Measurements from ENCODE around the gene NR3C2.
"Not testable (repeated sequence)": the region's sequence is repeated elsewhere in the genome, so short reads cannot be mapped to it uniquely, and the experiment has no call there.

Gene NR3C2

DNA sequence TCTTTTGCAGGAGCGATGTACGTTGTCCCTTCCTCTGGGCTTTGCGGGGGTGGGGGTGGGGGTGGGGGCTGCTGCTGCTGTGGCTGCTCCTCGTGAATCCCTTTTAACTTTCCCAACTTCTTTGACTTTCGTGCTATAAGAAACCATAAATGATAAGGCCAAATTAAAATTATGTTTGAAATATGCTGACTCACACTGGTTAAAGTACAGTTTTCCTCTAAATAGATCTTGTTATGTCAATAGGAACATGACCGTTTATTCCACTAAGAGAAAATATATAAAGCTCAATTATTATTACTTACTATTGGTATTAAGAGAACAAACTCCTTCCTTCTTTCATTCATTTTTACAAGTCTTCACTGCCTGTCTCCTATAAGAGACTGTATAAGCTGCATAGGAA, 287.4 kb downstream of the NR3C2 start:
- DNase-seq: no peak

DNA sequence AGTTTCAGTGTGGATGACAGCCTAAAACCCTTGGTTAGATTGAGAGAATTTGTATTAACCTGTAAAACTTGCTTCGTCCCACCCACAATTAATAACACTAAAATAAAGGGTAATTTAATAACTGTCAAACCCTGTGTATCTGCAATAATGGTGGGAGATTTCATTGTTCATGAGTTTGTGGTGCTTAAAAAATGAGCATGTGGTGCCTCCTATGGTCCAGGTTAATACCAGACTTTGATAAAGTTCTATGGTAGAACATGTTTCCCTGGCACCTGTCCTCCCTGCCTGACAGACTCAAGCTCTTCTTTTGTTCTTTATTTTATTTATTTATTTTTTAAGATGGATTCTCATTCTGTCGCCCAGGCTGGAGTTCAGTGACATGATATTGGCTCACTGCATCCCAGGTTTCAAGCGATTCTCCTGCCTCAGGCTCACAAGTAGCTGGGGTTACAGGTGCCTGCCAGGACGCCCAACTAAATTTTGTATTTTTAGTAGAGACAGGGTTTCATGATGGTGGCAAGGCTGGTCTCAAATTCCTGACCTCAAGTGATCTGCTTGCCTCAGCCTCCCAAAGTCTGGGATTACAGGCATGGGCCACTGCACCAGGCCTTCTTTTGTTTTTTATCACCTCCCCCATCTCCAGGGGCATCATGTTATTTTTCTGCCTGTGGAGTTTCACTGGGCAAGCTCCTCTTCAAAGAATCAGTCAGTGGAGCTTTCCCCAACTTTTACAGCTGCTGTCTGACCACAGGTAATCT, 289.2 kb downstream of the NR3C2 start:
- no peak for DNase-seq

DNA sequence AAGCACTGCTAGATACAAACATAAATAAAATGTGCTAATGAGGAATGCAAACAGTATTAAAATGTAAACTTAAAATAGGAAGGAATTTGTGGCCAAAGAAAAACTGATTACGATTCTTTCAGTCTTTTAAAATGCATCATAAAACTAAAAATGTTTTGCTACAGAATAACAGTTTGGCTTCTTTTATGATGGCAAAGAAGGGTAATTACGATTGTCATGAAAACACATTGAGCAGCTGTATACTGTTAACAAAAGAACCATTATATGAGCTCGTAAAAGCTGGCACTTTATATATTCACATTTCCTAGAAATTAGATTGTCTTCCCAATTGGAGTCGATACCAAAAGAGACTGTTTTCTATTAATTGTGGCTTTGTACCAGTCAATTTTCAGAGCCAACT, 290.4 kb downstream of the NR3C2 start:
- DNase-seq: no peak

DNA sequence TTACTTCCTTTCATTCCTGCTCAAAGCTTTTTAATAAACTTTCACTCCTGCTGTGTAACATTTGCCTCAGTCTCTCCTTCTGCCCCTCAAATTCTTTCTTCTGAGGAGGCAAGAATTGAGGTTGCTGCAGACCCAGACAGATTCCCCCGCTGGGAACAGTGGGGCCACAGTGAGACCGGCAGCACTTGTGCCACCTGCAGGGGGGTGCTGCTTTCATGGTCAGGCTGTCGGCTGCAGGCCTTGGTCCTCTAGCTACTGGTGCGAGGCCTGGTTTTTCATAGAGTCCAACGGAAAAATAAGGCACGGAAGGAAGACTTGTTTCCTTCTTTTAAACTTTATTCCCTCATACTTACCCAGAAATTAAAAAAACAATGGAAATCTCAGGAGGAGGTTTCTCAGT, 296.7 kb downstream of the NR3C2 start:
- no peak for DNase-seq

DNA sequence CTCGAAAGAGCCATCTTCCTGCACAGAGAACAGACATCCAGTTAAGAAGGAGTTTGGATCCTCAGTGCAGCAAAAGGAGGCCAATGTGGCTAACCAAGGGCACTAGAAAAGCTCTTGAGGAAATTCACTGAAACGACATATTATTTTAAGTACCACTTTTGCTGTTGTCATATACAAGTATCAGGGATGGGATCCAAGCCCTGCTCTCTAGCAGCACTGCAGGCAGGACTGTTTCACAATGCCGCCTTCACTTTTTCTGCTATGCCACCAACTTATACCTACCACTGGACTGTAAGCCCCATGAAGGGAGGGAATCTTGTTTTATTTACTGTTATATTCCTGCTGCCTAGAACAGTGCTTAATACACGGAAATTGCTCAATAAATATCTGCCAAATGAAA, 299.0 kb downstream of the NR3C2 start:
- DNase-seq: no peak

DNA sequence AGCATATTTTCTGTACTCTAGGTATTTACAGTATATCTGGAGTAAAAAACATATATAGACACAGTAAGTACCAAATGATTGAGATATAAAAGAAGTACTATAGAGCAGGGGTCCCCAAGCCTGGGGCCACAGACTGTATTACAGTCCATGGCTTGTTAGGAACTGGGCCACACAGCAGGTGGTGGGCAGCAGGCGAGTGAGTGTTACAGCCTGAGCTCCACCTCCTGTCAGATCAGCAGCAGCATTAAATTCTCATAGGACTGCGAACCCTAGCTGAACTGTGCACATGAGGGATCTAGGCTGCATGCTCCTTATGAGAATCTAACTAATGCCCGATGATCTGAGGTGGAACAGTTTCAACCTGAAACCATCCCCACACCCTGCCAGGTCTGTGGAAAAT, 300.7 kb downstream of the NR3C2 start:
- no peak for DNase-seq

DNA sequence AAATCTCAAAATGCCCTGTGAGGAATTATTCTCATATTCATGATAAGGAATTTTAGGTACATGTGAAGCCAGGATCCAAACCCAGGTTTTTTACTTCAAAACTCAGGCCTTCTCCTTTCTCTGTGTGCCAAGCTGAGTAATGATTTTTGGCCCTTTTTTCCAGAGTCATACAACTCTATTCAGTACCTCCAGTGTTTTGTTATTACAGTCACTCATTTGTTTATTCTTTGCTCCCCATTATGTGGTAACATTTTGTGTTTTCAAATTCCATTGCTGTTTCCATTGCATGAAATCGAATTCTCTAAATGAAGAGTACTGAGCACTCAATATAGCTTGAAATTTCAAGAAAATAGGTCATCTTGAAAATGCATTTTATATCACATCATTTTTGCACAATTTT, 315.4 kb downstream of the NR3C2 start:
- DNase-seq: no peak

DNA sequence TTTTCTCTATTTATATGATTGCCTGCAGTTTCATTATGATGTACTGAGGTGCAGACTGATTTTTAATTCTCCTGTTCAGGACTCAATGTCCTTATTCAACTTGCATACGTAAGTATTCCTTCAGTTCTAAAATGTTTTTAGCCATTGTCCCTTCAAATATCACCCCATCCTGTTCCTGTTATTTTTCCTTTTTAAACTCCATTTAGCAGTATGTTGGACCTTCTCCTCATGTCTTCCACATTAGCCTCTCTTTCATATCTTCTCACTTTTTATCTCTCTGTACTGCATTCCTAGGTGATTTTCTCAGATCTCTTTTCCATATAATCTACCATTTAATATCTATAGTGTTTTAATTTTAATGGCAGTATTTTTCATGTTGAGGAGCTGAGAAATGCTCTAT, 317.7 kb downstream of the NR3C2 start:
- DNase-seq: no peak

DNA sequence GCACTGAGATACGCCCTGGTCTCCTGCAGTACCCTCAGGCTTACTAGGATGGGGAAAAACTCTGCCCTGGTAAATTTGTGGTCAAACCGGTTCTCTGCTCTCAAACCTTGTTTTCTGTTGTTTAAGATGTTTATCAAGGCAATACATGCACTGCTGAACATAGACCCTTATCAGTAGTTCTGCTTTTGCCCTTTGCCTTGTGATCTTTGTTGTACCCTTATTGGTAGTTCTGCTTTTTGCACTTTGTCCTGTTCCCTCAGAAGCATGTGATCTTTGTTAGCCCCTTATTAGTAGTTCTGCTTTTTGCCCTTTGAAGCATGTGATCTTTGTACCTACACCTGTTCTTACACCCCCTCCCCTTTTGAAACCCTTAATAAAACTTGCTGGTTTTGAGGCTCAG, 319.1 kb downstream of the NR3C2 start:
- DNase-seq: not testable (repeated sequence)

DNA sequence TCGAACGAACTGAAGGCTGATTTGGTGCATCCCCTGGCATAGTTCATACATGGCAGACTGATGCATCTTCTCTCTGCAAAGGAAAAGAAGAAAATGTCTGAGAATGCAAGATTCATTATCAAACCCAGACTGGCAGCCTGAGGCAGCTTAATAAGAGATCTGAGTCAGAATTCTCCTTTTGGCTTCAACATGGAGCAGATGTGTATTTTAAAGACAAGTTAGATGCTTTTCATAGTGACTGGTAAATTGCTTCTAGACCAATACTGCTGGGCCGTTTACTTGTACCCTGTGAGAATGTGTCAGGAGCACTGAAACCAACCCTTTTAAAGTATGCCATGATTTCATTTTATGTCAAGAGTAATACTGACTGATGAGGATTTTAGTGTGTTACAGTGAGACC, 322.0 kb downstream of the NR3C2 start:
- DNase-seq: no peak

DNA sequence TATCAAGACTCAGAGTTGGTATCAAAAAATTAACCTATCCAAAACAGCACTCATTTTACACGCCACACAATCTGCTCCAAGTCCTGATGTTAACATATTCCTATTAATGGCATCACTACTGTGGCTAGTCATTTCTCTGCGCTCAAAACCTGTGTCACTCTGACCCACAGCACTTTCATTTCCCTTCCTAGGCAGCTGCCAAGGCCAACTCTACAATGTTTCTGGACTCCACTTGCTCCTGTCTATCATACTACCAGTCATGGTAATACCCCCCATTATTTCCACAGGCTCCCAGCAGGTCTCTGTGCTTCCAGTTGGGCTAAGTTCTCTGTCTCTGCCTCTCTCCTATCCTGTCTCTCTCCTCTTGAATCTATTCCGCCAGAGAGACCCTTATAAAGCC, 323.6 kb downstream of the NR3C2 start:
- DNase-seq: no peak

DNA sequence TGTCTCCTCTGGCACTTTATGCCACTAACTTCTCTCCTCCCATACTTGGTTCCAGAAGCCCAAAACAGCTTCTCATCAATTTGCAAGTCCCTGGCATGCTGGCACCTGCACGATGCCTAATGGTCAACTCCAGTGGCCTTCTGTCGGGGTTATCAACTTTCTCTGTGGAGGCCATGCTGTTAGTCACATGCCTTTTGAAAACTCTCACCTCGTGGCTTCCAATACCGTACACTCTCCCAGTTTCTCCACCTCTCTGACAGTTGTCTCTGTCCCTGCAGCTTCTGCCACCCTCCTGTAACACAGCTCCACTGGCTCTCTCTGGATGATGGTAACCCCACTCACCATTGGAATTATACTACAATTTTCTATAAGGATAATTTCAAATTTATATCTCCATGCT, 324.0 kb downstream of the NR3C2 start:
- DNase-seq: no peak

DNA sequence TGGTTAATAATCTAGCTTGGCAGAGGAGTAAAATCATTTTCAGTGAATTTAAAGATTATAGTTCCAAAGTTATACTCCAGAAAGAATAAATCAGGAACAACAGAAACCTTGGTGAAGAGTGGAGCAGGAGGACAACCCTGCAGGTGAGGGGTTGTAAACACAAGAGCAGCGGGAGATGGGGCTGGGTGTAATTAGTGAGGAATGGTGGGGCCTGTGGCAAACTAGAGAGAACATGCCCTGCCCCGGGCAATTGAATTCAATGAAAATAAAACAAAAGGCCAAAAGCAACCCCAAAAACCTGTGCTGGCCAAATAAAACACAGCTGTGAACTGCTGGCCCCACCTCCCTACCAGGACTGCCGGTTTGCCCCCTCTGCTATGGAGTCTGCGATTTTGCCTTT, 325.2 kb downstream of the NR3C2 start:
- no peak for DNase-seq

DNA sequence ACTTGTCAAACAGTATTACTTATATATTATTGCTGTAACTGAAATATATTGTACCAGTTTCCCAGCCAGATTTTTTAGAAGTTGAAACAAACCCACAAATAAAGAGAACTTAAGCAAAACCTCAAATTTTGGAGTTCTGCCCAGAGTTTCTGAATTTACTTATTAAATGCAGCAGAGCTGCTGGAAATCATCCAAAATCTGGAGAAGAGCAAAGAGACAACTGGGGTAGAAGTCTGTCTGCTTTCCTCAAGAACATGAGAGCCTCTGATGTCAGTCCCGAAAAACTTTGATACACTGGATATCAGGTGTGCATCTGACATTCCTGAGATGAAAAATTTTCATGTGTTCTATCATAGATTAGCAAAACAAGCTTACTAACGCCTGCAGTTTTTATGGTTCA, 325.9 kb downstream of the NR3C2 start:
- DNase-seq: no peak

DNA sequence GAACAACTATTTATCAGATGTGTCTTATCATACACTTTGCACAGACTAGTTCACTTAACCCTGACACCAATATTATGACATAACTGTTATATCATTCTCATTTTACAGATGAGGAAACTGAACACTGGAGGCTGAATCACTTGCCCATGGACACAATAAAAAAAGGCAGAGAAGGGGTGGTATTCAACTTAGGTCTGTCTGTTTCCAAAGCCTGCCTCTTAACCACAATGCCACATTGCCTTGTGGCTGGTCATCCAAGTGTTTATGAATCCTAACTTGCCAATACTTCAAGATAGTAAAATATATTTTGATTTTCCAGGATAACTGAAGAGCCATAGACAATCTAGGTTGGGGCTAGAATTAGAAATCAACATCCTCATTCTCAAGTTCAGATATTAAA, 327.8 kb downstream of the NR3C2 start:
- no peak for DNase-seq

DNA sequence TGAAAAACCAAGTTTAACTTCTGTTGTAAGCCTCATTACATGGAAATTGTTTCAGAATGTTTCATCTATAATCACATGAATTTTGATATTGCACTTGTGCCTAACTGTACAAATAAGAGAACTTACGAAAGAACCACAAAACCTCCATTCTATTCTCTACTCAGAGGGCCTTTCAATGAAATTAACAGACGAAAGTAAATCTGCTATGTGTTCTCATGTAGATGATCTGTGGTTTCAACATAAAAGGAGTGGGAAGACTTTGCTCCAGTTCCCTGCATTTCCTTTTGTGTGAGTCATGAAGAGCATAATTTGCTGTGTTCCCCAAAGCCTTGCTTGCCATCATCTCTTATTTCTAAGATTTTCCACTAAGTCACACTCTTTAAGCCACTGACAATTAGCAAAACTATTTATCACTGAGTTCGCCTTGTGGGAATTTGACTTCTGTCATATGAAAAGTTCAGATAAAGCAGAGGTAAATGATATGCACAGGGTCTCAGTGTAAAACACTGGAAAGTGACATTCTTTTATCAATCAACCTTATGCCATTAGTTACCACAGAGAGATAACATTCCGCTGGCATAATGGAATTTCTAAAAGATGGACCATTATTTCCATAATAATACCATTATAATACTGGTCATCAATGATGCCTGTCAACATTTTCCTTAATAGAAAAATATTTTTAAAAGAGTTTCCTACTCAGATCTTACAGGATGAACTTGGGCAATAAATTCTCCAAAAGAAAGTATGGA, 329.8 kb downstream of the NR3C2 start:
- DNase-seq: no peak

DNA sequence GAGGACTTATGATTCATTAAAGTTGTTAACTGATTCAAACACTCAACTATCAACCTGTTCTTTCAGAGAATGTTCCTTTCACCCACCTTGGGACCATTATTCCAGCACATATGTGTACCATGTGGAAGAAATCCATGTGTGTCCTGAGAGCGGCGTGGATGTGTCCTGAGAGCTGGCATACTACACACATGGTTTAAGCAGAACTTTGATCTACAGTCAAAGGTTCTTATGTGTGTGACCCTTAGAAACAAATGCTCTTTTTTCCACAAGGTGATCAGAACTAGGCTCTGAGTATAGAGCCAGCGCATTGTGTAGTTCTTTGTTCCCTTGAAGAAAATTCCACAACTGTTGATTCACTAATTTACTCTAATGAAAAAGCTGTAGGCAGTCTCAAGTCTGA, 332.0 kb downstream of the NR3C2 start:
- no peak for DNase-seq

DNA sequence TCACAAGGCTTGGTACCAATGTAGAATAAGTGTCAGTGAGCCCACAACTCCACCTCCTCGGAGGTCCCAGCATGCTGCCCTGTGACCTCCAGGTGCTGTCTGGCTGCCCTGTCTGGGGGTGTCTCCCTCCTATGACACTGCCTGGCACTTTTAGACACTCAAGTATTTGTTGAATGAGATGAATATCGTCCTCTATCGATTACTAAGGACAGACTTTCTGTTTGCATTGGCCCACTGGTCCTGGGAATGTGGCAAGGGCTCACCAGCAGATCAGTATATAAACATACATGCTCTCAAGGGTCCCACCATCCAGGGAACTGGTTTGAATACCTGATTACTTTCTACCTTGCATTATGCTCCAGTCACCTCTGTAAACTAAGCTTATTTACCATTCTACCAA, 333.0 kb downstream of the NR3C2 start:
- DNase-seq: no peak

DNA sequence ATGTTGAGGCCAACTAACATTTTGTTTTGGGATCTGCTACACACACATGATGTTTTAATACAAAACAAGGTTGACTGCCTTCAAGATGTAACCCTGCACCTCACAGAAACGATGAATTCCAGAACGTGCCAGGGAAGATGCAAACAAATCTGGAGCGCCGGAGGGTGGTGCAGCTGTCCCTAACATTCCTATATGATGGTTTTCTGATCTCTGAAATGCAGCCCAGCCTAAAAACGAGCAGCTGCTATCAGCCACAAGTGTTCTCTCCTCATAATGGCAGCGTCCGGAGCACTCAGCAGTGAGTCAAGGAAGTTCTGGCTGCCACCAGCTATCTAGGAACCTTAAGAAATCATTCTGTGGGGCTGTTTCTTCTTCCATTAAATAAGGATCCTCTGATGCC, 333.4 kb downstream of the NR3C2 start:
- no peak for DNase-seq

DNA sequence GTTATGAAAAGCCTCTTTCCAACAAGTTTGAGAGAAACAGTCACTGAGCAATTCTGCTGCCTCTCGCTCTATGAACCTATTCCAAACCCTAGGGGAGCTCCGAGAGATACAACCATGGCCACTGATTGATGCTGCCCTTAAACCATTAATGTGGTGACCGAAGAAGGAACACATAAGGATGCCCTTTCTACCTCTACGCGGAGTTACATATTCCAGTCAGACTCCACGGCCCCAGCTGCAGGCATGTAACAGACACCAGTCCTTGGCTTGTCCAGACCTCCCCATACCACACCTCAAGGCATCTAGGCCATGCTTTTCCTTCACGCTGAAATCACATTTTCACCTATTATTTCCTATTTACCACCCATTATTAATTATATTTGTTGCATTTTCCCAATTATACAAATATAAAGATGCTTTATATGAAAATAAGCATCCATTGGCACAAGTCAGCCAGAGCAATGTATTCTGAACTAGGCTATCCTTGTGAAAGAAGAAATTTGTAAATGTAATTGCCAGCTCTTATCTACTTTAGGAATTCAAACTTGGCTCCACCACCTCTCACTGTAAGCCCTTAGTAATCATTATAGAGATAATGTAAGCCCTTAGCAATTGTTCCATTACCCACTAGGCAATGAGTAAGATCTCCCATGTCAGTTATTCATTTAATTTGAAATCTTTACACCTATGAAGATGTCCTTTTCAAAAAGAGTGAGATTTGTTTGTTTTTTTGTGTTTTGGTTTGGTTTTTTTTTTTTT, 338.4 kb downstream of the NR3C2 start:
- no peak for DNase-seq

DNA sequence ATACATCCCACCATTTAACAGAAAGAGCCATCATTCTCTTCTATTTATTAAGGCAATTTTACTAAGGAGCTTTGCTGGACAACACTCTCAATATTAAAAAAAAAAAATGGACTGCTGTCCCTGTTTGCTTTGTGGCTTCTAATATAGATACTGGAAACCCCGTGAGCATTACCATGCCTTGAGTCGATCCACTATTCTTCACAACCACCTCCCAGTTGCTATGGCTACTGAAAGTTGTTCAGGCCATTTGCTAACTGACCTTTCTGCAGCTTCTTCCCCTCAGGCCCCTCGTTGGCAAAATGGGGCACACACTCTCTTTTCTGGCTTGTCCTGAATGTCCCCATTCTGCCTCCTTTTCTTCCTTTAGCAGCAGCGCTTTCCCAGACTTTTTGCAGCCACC, 340.4 kb downstream of the NR3C2 start:
- DNase-seq: no peak

DNA sequence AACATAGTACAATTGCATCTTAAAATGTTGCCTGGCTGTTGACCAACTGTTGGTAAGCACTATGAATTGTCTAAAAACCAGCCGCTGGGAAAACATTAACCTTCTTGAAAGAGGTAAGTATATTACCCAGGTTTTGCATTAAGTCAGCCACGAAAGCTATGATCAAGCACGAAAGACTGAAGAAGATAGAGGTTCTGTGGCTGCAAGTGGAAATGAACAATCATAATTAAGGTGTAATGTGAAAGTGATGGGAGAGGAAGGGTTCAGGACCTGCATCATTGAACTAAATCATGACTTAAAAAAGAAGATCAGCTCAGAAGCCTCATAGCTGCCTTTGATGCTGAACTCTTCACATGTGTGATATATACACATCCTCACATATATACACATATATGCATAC, 341.0 kb downstream of the NR3C2 start:
- DNase-seq: no peak

DNA sequence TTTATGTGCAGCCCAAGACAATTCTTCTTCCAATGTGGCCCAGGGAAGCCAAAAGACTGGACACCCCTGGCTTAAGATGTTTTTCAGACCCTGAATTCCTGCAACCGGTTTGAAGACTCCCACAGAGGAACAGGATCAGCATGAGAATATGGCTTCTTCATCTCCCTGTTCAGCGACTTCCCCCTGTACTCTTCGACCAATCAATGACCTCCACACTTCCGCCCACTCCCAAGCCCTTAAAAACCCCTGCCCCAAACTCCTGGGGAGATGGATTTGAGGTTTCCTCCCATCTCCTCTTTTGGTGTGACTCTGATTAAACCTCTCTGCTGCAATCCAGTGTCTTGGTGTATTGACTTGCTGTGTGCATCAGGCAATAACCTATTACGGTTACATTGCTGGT, 344.4 kb downstream of the NR3C2 start:
- no peak for DNase-seq

DNA sequence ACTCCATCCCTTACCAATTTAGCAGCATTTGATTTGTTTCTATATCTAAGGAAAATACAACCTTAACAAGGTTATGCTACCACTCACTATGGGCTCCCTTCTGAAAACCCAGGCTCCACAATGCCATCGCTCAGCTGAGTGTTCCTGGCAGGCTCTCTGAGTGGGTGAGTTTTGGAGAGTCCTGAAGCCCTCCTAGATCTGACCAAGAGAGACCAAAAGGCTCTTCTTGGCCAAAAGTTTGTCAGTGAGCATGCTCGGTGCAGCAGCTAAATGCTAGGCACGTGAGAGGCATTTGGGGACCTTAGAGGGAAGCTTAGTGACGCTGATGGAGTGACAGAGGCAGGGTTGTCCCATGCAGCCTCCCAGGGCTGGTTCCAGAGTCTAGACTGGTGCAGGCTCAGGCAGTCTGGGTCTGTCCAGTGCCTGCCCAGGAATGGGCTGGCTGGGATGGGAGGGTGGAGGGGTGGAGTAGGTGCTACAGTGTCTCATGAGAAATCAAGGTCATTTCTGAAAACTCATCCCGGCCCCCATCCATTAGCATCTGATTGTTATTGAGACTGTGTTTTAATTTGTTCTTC, 346.8 kb downstream of the NR3C2 start:
- no peak for DNase-seq
